IPS-NIHi7 (cell line): Measurements from ENCODE around the gene FSTL4.
"Not testable (repeated sequence)": the region's sequence is repeated elsewhere in the genome, so short reads cannot be mapped to it uniquely, and the experiment has no call there.

Experiments used
- DNase-seq: peaks from one replicate; pipeline ENCODE4 v3.0.0; 2012; ENCODE audit warnings: mixed read lengths; ENCODE audit errors: extremely low spot score

FSTL4 gene

GRCh38 chr5:133552925-133553525 is 59.3 kb downstream of the FSTL4 start:
- peak; percentile 88 for DNase-seq

GRCh38 chr5:133546500-133546899 is 65.8 kb downstream of the FSTL4 start:
- DNase-seq, result no peak

GRCh38 chr5:133544346-133544745 is 68.0 kb downstream of the FSTL4 start:
- DNase-seq, result no peak

DNA sequence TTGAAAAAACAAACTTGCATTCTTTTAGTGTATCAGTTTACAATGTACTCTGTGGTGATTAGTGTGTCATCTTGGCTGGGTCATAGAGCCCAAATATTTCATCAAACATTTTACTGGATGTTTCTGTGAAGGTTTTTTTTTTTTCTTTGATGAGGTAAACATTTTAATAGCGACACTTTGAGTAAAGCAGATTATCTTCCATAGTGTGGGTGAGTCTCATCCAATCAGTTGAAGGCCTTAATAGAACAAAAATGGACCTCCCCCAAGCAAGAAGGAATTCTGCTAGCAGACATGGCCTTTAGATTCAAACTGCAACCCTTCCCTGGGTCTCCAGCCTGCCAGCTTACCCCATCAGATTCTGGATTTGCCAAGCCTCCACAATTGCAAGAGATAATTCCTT is 72.5 kb downstream of the FSTL4 start:
- no peak for DNase-seq

- no peak for DNase-seq
Measured at GRCh38 chr5:133538718-133539117, 73.6 kb downstream of the FSTL4 start.

GRCh38 chr5:133535241-133535929 is 77.0 kb downstream of the FSTL4 start:
- DNase-seq, result not testable (repeated sequence)

DNA sequence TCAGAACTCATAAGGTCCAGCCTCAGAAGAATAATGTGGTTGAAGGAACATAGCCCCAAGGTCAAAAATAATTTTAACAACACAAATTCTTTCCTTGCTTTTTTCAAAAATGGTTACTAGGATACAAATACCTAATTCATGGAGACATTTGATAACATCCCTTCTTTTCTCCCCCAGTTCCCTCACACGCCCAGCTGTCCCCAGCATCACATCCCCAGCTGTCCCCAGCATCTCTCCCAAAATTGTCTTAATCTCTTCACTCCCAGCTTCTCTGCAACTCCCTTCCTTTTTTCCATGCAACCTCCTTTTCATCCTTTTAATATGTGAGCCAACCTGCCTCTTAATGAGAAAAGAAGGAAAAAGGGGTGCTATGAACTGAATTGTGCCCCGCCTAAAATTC is 77.8 kb downstream of the FSTL4 start:
- DNase-seq, result no peak

DNA sequence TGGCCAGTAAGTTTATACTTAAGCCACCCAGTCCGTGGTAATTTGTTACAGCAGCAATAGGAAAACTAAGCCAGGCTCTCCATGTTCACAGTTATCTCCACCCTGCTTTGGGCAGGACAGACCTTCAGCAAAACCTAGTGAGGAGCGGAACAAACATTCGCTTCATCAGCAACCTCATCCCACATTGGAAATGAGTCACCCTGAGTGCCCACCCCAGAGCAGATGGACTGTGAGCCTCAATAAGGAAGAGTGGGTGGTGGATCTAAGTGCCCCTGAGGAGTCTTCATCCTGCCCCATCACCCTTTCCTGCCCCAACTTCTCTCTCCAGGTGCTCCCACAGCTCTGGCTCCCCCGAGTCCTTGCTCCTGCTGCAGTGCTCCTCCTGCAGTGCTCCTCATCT is 78.8 kb downstream of the FSTL4 start:
- no peak for DNase-seq

- DNase-seq, result no peak
Measured at GRCh38 chr5:133531594-133531993, 80.7 kb downstream of the FSTL4 start.

- no peak for DNase-seq
Measured at GRCh38 chr5:133531178-133531577, 81.2 kb downstream of the FSTL4 start.

DNA sequence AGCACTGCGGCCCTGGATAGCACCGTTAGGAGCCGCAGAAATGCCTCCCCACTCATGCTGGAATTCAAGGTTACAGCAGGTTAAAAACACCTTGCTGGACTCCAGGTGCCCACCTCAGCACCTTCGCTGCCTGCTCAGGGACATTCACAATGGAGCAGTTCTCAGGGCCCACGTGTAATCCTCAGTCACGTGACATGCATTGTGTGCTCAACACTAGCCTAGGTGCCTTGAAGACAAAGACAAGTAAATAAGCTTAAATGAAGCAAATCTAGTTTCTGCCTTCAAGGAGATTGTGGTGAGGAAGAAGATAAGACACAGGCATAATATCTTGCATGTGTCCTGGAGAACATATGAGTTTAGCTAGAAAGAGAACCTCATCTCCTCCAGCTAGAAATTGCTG is 82.1 kb downstream of the FSTL4 start:
- no peak for DNase-seq

GRCh38 chr5:133528841-133529240 is 83.5 kb downstream of the FSTL4 start:
- no peak for DNase-seq

DNA sequence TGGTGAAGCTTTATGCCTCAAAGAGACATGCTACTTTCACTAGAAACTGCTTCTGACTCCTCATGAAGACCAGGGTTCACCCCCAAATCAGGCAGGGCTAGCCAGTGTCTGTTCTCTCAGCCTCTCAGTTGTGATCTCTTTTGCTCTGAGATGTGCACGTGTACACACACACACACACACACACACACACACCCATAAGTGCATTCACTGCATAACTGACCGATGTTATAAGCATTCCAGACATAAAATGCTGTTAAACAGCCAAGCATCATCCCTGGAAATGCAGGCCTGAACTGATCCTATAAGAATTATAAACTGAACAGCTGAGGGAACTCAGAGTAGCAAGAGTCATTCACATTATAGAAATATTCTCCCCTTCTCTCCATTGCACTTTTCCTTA is 85.0 kb downstream of the FSTL4 start:
- no peak for DNase-seq

DNA sequence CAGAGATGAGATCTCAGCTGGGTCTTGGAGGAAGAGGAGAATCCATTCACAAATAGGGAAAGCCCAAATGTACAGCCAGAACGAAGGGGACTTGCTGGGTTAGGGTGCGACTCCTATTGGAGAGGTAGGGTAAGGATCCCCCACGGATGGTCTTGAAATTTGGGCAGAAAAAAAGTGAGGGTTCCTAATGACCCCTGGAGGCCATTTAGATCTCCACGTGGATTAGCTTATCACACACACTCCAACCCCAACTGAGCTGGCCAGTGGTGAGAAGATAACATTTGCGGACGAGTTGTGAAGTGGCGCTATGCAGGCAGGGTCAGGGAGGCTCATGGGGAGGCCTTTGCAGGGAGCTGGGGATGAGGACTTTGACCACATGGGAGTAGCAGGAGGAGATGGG is 86.0 kb downstream of the FSTL4 start:
- no peak for DNase-seq

- DNase-seq, result no peak
Measured at GRCh38 chr5:133525126-133525525, 87.2 kb downstream of the FSTL4 start.

GRCh38 chr5:133524666-133525065 is 87.7 kb downstream of the FSTL4 start:
- DNase-seq, result no peak

- DNase-seq, result no peak
Measured at GRCh38 chr5:133523961-133524586, 88.3 kb downstream of the FSTL4 start.

GRCh38 chr5:133523013-133523658 is 89.2 kb downstream of the FSTL4 start:
- DNase-seq, result no peak

- no peak for DNase-seq
Measured at GRCh38 chr5:133521801-133522200, 90.5 kb downstream of the FSTL4 start.

DNA sequence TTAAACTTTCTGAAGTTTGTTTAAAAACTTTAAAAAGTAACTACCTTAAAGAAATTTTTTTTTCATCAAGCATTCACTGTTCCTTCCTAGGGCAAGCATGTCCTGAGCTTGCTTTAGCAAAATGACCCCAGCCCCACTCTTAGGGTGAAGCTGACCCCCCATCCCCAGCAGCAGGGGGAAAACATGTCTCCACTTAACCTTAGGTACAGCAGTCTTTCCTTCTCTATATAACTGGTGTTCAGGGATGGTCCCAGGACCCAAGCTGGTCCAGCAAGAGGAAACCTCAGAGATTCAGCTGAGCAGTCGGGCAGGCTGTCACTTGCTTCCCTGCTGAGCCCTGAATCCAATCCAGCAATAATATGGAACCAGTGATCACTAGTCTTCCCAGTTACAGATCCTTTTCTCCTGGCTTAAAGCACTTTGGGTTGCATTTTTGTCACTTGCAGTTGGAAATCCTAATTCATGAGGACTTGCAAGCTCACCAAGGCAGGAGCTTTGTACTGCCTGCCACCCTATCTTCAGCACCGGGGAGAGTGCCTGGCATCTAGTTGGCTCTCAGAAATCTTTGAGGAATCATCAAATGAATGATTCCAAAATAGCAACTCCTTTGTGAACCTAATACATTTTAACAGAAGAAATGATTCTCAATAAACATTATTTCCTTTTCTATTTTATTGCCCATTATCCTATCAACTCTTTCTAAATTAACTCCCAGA is 91.2 kb downstream of the FSTL4 start:
- DNase-seq, result no peak

DNA sequence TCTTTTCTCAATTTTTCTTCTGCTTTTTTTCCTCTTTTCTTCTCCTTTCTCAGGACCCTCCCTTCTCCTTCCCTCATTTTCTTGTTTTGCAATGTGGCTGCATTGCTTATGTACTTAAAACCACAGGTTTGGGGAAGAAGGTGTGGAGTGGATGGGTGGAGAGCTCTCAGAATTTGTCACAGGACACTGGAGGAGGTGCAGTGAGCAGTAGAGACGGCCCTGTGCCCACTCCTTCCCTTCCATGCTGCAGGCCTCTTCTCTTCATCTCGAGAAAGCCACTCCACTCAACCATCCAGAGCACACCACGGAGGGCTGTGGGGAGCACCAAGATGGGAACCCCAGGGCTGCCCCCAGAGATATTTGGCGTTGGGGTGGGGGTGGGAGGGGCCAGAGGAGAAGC is 92.3 kb downstream of the FSTL4 start:
- no peak for DNase-seq

DNA sequence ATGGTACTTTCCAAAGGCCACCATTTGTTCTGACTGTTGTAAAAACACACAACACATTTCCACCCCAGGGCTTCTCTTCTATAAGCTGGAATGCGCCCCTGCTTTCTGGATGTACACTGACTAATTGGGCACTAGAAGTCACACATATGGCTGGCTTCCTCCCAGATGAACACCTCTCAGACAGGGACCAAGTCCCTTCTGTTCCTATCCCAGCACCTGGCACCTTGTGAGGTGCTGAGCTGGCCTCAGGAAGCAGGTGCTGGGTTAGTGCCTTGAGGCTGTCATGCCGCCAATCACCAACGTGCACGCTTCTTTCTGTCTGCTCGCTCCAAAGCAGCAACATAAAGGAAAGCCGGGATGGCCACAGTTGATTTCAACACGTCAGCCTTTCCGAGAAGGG is 93.2 kb downstream of the FSTL4 start:
- no peak for DNase-seq
